Vagina (tissue), 2 donors: ENCODE data around the gene RPH3AL. TPM values are rescaled to one million over a fixed set of nuclear protein-coding genes. Genes with fewer than 3 reads are reported as not detected.

Experiments
- DNase-seq, 2 donors: peaks; one replicate each; pipeline ENCODE4 v3.0.0-alpha.2; 2017; ENCODE audit errors: extremely low spot score in 2 of 2
- H3K27ac ChIP-seq: fragments of 200-600 bp; sonication (generic); one replicate; pipeline ENCODE4 v1.5.1; 2019
- H3K27me3 ChIP-seq: fragments of 200-600 bp; sonication (generic); one replicate; pipeline ENCODE4 v1.5.1; 2019
- H3K36me3 ChIP-seq, 2 donors: fragments of 200-600 bp; sonication (generic); one replicate each; pipeline ENCODE4 v1.5.1; 2017 to 2019
- H3K4me1 ChIP-seq: fragments of 200-600 bp; sonication (generic); one replicate; pipeline ENCODE4 v1.5.1; 2019
- H3K4me3 ChIP-seq, 2 donors: fragments of 200-600 bp; sonication (generic); 1 replicate in 1 of 2; 2 replicates in 1 of 2; pipeline ENCODE4 v1.5.1; 2016 to 2019
- H3K9me3 ChIP-seq: fragments of 200-600 bp; sonication (generic); one replicate; pipeline ENCODE4 v1.5.1; 2019
- CTCF ChIP-seq, 3 experiments: fragments of 450-650 bp in 2 of 3; fragments of 200-600 bp in 1 of 3; sonication (generic) in 1 of 3; IDR thresholded peaks; one replicate each; pipeline ENCODE4 v1.5.1; 2017 to 2019; ENCODE audit warnings: antibody characterized with exemption in 3 of 3, mild to moderate bottlenecking in 2 of 3, moderate library complexity in 2 of 3
- POLR2A ChIP-seq, 2 donors: fragments of 450-650 bp; IDR thresholded peaks; one replicate each; pipeline ENCODE4 v1.6.1; 2017; ENCODE audit warnings: antibody characterized with exemption in 2 of 2, mild to moderate bottlenecking in 2 of 2, moderate library complexity in 2 of 2
- POLR2AphosphoS5 ChIP-seq, 2 donors: sonication (generic); formaldehyde crosslinking; IDR thresholded peaks; one replicate each; pipeline ENCODE4 v1.9.0; 2017; ENCODE audit warnings: antibody characterized with exemption in 2 of 2, mild to moderate bottlenecking in 2 of 2, low read depth in 1 of 2; ENCODE audit not compliant: insufficient read depth in 1 of 2
- intact Hi-C: fragments of 100-400 bp; cut with DNase I; formaldehyde crosslinking; loops from one replicate; pipeline ENCODE4 v1.15.1; 2023
- total RNA-seq: library from RNA; depleted of rRNA; stranded (reverse); fragments of >200 nt; gene quantifications from one replicate; pipeline ENCODE4 v1.2.3, GENCODE V29; 2016

RPH3AL gene
- total RNA-seq, 1 donor from 2014 or later = 43.5 TPM

GRCh38 chr17:382644-383533 is 30.3 kb upstream of the RPH3AL start:
- Histone ChIP-seq H3K36me3 (no peaks in the 10 kb centered on the region), H3K9me3 (no peaks in the 10 kb centered on the region), H3K27me3 (no peaks in the 10 kb centered on the region), H3K4me3 (no peak overlapping the region), H3K27ac (no peak overlapping the region), H3K4me1 (peaks cover 9% of the 10 kb centered on the region)
- no peak for TF ChIP-seq CTCF (IDR thresholded peaks at IDR 0.05)
- TF ChIP-seq POLR2A (IDR thresholded peaks at IDR 0.05) = no peak
- TF ChIP-seq POLR2AphosphoS5 (IDR thresholded peaks at IDR 0.05; ENCODE audit: insufficient read depth in 1 of 2, low read depth in 1 of 2) = no peak
- intact Hi-C loops = no loop called here
- no peak for DNase-seq

DNA sequence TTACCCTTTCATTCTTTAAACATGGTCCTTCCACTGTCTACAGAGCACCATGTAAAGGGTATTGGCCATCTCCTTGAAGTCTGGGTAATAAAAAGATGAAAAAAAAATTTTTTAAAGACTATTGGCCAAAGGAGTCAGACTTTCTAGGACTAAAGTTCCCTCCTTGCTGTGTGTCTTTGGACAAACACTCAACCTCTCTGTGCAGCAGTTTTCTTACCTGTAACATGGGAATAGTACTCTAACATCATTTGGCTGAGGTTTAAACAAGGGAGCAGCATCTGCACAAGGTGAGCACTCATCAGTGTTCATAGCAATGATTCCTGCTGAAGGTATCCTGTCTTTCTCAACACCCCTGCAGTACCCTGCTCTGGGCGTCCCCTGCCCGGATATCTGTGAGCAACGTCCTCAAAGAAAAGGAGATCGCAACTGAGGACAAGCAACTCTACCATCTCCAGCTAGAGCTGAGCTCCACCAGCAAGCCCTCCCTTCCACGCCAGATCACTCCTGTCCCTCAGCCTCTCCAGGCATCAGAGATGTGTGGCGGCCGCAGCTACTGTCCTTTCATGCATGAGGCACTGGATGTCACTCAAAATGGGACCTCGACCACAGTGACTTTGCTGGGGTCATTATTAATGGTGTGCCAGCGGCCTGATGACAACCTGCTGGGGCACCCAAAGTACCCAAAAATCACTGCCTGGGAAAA is 29.5 kb upstream of the RPH3AL start:
- peaks cover 9% of the 10 kb centered on the region for H3K4me1 ChIP-seq
- intact Hi-C loops = no loop called here
- TF ChIP-seq CTCF (IDR thresholded peaks at IDR 0.05) = no peak
- H3K27ac ChIP-seq = no peak overlapping the region
- no peaks in the 10 kb centered on the region for H3K9me3 ChIP-seq
- no peaks in the 10 kb centered on the region for H3K27me3 ChIP-seq
- DNase-seq = no peak
- no peaks in the 10 kb centered on the region for H3K36me3 ChIP-seq
- H3K4me3 ChIP-seq = no peak overlapping the region

- H3K36me3 ChIP-seq = no peaks in the 10 kb centered on the region
- intact Hi-C loops = no loop called here
- H3K4me3 ChIP-seq = no peak overlapping the region
- no peaks in the 10 kb centered on the region for H3K9me3 ChIP-seq
- TF ChIP-seq POLR2A (IDR thresholded peaks at IDR 0.05) = no peak
- TF ChIP-seq POLR2AphosphoS5 (IDR thresholded peaks at IDR 0.05; ENCODE audit: insufficient read depth in 1 of 2, low read depth in 1 of 2) = no peak
- no peak for TF ChIP-seq CTCF (IDR thresholded peaks at IDR 0.05)
- H3K27me3 ChIP-seq = no peaks in the 10 kb centered on the region
- no peak overlapping the region for H3K27ac ChIP-seq
- peaks cover 9% of the 10 kb centered on the region for H3K4me1 ChIP-seq
- DNase-seq = no peak
Observed at GRCh38 chr17:381516-381915, 28.9 kb upstream of the RPH3AL start.

DNA sequence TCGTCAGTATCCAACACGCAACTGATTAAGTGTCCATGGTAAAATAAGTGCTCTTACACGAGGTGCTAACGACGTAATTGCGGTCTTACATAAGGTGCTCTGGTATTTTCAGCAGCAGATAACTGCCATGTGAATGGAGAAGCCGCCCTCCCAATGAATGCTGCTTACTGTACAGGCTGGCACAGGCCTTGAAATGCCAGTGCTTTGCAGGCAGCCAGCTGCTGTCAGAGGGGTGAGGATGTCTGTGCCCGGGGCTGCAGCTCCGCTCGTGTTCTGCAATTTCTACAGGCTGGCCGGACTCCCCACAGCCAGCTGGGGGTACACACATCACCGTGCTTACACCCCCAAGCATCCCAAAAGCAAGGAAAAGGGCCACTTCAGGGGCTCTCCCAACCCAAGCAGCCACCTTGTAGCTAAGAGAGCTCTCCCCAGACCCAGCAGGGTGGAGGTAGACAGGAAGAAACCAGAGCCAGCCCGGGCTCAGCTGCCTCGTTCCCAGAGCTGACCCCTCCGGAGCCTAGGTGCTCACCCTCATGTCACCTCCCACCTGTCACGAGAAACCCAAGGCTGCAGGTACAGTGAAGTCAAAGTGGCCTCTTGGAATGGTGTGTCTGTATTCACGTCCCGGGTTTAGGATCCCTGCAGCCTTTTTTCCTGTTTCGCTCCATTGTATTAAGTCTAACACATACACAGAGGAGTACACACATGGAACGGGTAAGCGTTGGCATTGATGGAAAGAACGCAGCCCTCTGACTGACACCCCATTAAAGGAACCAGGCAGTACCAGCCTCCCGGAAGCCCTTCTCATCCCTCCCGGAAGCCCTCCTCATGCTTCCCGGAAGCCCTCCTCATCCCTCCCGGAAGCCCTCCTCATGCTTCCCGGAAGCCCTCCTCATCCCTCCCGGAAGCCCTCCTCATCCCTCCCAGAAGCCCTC is 27.2 kb upstream of the RPH3AL start:
- no peak overlapping the region for H3K4me3 ChIP-seq

More for the DNA sequence above, 27.2 kb upstream of the RPH3AL start:
- Histone ChIP-seq H3K27me3 (no peaks in the 10 kb centered on the region), H3K9me3 (no peaks in the 10 kb centered on the region), H3K36me3 (no peaks in the 10 kb centered on the region), H3K4me1 (peaks cover under 1% of the 10 kb centered on the region), H3K27ac (no peak overlapping the region)
- DNase-seq = no peak
- intact Hi-C loops = no loop called here
- TF ChIP-seq CTCF (IDR thresholded peaks at IDR 0.05) = no peak
- TF ChIP-seq POLR2A (IDR thresholded peaks at IDR 0.05) = no peak
- TF ChIP-seq POLR2AphosphoS5 (IDR thresholded peaks at IDR 0.05; ENCODE audit: insufficient read depth in 1 of 2, low read depth in 1 of 2) = no peak
